GM13977 (cell line): Measurements from ENCODE around the gene RABGGTB.

ENCODE experiments used
- DNase-seq: peaks from one replicate; pipeline ENCODE4 v3.0.0; 2012; ENCODE audit warnings: low spot score
- in situ Hi-C: fragments of 300-500 bp; cut with MboI; formaldehyde crosslinking; loops from one replicate; pipeline ENCODE4 v1.12.0; 2022; ENCODE audit warnings: low sequenced_read_pairs, low pct_unique_long_range_greater_than_20kb, mixed read lengths, inconsistent platforms; ENCODE audit not compliant: unreplicated experiment
- TF ChIP-seq, protein P1 (sequence below): IDR thresholded peaks from 2 replicates; pipeline ENCODE4 v1.5.1; 2012; ENCODE audit warnings: mild to moderate bottlenecking, control low read depth; ENCODE audit not compliant: insufficient read depth; ENCODE audit errors: extremely low read depth, missing control alignments

RABGGTB gene

DNA sequence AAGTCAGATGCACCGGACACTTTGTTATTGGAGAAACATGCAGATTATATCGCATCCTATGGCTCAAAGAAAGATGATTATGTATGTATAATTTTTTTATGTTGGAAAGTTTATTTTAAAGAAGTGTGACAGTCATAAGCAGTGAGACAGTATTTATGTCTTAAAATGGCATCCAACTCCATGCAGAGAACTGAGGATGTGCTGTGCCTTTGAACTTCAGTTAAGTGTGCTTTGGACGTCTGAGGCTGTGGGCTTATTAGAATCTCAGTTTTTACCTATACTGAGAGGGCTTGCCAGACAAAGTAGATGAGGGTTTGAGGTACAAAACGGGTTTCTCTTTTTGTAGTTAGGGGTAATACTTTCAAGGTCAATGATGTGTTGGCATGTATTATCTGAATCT, 1.5 kb downstream of the RABGGTB start:
- in situ Hi-C loops = no loop called here
- DNase-seq = no peak
- TF ChIP-seq, protein P1, sequence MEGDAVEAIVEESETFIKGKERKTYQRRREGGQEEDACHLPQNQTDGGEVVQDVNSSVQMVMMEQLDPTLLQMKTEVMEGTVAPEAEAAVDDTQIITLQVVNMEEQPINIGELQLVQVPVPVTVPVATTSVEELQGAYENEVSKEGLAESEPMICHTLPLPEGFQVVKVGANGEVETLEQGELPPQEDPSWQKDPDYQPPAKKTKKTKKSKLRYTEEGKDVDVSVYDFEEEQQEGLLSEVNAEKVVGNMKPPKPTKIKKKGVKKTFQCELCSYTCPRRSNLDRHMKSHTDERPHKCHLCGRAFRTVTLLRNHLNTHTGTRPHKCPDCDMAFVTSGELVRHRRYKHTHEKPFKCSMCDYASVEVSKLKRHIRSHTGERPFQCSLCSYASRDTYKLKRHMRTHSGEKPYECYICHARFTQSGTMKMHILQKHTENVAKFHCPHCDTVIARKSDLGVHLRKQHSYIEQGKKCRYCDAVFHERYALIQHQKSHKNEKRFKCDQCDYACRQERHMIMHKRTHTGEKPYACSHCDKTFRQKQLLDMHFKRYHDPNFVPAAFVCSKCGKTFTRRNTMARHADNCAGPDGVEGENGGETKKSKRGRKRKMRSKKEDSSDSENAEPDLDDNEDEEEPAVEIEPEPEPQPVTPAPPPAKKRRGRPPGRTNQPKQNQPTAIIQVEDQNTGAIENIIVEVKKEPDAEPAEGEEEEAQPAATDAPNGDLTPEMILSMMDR = no peak

DNA sequence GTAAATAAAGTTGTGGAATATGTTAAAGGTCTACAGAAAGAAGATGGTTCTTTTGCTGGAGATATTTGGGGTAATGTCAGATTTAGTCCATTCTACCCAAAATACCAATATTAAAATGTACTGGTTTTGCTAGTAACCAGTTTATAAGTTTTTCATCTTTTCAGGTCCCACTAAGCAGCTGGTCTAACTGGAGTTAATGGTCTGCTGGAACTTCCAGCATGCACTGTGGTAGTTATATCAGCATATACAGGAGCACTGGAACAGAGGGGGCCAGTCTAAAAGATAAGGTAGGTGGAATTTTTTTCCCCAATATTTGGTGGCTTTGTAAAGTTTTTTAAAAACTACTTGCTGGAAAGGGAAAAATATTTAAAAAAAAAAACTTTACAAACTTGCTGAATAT, 3.9 kb downstream of the RABGGTB start:
- in situ Hi-C loops = no loop called here
- TF ChIP-seq, protein P1 = no peak
- DNase-seq = no peak

DNA sequence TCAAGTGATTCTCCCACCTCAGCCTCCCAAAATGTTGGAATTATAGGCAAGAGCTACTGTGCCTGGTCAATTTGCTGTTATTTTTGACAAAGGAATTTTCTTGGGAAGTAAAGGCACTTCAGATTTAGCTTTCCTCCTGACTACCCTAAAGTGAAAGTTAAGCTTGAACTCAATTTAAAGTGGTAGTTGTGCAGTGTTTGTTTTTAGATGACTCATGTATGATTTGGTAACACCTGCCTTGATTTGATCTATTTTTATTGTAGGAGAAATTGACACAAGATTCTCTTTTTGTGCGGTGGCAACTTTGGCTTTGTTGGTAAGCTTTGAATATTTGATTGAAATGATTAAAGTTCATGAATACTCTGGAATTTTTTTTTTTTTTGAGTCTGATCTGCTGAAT, 5.0 kb downstream of the RABGGTB start:
- DNase-seq = no peak
- TF ChIP-seq, protein P1 = no peak
- in situ Hi-C loops = no loop called here

DNA sequence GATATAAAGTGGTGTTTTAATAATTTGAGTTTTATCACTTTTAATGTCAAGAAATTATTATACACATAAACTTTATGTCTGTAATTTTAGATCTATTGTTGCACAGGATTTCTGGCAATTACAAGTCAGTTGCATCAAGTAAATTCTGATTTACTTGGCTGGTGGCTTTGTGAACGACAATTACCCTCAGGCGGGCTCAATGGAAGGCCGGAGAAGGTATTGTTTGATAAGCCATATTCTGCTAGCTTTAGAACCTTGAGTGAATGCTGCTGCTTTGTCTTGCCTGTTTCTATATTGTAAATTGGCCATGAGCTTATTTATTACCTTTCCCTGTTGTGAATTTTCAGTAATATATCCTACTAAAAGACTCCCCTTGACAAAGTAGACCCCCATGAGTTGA, 6.0 kb downstream of the RABGGTB start:
- TF ChIP-seq, protein P1 = no peak
- in situ Hi-C loops = no loop called here
- no peak for DNase-seq

DNA sequence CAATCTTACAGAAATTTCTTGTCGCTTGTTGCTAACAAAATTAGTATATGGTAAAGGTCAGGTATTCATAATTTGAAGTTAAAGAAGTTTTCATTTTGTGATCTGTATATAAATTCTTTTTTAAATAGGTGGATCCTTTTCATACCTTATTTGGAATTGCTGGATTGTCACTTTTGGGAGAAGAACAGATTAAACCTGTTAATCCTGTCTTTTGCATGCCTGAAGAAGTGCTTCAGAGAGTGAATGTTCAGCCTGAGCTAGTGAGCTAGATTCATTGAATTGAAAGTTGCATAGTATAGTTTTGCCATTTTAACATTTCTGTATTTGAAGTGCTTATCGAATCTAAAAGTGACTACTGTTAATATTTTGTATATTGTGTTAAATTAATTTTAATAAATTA, 8.3 kb downstream of the RABGGTB start:
- in situ Hi-C loops = no loop called here
- TF ChIP-seq, protein P1 = no peak
- DNase-seq = no peak

DNA sequence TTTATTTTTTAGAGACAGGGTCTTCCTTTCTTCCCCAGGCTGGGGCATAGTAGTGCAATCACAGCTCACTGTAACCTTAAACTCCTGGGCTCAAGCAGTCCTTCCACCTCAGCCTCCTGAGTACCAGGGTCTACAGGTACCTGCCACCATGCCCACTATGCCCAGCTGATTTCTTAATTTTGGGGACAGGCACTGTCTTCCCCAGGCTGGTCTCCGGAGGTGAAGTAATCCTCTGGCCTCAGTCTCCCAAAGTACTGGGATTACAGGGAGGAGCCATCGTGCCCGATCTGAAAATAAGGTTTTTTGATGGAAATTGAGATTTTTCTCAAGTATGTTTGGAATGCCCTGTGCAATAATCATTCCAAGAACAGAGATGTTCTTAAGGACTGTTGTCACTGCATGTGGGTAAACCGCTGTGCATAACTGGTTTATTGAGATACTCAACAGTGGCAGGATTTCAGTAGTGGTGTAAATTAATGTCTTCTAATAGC, 9.7 kb downstream of the RABGGTB start:
- in situ Hi-C loops = no loop called here
- TF ChIP-seq, protein P1 = no peak
- DNase-seq = no peak
